HG03039 (cell line): ENCODE measurements around the gene KCNH8.

Experiments used
- ATAC-seq: cut with Tn5 transposase; IDR thresholded peaks from one replicate; pipeline ENCODE4 v1.9.1; 2021; ENCODE audit warnings: mild to moderate bottlenecking, moderate library complexity; ENCODE audit not compliant: unreplicated experiment

Gene KCNH8

DNA sequence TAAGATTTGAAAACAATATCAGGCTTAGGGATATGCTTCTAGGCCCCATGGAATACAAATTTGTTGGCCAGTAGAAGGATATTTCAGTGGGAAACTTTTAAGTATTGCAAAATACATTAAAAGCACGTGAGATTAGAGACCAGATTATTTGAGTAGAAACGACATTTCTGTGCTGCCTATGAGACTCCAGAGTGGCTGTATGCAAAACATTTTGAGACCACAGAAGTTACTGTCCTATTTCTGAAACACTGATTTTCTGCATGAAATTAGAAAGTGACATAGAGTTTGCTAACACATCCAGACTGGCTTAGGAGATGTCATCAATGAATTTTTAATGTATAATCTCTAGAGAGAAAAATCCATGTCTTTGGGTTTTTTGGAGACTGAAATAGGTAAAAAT, 99.8 kb downstream of the KCNH8 start:
- ATAC-seq = no peak

DNA sequence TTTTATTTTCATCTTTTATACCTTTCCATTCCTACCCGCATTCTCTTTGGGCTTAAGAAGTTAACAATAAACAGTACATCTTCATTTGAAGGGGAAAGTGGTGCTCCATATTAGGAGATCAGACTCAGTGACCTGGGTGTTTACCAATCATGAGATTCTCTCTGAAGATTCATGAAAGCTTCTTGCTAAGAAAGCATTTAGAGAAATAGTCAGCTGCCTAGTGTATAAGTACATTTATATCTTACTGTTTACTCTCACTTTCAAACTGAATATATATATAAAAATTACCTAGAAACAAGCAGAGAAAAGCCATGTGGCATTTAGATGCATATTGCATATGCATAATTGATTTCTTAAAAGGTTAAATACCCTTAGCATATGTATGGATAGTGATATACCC, 100.5 kb downstream of the KCNH8 start:
- ATAC-seq = no peak

DNA sequence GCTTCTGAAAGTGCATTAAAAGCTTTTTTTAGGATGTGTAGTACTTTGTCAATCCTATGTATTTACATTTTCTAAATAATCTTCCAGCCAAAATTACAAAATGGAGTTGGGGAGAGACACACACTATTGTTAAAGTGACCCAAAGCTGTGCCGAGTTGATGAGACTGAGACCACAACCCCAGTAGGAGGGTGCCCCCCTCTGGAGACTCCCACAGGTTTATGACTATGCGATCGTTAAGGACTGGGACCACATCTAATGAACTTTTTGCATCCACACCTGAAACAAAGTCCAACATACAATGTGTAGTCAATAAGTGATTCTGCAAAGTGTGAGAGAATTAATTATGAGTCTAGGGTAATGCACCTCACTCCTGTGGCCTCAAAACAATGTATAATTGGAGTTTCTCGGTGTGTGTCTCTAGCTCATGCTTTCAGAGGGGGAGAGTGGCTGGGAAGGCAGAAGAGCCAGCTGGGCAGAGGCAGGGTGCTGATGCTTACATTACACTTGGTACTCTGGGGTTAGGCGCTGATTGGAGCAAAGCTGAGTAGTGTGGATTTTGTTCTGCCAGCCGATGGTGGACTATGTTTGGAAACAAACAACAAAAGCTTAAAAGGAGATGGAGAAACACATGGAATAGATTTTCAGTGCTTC, 102.8 kb downstream of the KCNH8 start:
- no peak for ATAC-seq

DNA sequence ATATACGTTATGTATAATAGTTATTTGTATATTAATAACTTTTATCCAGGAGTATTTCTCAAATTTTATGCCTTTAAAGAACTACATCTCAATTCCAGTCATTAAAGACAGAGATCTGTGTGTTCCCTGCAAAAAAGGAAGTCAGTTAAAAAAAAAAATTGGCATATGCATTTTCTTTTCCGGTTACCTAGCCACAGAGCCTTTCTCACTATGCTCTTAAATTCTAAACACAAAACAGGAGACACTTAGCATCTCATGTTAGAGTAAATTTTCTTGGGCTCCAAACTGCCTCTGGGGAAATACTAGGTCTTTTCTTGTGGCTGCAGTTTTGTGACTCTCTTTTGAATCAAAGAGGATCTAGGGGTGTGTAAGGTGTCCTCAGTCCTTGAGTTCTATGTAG, 105.9 kb downstream of the KCNH8 start:
- no peak for ATAC-seq

DNA sequence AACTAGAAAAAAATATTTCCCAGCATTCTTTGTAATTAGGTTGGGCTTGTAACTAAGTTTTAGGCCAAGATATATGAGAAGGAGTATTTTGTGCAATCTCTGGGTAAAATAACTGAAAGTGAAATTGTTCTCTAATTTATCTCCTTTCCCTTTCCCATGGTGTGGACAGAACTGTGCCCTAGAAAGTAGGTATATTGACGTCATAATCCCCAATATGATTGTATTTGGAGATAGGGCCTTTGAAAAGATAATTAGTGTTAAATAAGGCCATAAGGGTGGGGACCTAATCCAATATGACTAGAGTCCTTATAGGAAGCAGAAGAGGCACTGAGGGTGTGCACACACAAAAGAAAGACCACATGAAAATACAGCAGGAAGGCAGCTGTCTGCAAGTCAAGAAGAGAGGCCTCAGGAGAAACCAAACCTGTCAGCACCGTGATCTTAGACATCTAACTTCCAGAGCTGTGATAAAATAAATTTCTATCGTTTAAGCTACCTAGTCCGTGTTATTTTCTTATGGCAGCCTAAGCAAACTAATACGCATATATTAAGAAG, 106.6 kb downstream of the KCNH8 start:
- no peak for ATAC-seq

- ATAC-seq = no peak
Measured at GRCh38 chr3:19256313-19256712, 108.0 kb downstream of the KCNH8 start.

DNA sequence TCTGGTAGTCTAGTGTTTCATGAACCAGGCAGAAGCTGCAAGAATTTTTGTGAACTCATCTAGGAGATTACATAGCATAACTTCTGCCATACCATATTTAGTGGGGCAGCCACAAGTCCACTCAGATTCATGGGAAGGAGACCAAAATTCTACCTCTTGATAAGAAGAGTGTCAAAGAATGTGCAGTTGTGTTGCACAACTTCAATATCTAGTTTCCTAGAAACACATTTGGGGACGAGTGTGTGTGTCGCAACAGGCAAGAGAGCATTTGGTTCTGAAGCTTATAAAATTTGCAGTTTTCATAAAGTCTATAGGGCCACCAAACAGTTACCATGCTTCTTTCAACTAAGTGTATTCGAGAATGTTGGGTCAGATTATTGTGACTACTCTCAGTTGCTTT, 115.3 kb downstream of the KCNH8 start:
- ATAC-seq = no peak

DNA sequence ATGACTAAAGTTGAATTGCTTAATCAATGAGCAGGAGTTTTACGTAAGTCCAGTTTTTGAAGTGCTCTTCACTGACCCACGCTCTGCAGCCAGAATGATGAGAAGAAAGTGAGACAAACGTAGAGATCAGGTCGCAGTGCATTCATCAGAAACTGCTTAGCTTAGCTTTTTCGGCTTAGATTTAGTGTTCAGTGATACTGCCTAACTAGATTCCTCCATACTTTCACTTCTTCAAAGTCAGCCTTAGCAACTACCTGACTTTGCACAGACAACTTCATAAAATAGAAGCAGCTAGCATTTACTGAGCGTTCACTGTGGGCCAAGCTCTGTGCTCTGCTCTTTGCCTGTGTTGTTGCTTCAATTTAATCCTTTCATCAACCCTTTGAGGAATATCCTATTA, 116.1 kb downstream of the KCNH8 start:
- no peak for ATAC-seq

GRCh38 chr3:19267040-19267439, 118.7 kb downstream of the KCNH8 start:
- no peak for ATAC-seq

DNA sequence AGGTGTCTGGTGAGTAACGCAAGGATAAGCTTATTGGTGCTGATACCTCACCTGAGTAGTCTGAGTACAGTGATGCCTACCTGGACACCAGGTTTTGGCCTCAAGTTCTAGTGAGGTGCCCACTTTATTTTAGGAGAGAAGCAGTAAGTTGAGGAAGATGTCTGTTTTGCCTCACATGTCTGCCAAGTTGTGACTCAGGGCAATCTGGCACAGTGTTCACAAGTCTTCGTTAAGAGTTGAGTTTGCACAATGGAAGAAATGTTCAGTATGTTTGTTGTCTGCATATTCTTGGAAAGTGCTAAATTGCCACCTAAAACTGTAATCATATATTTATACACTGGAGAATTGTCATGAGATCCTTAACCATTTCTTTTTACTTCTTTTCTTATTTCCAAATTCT, 122.2 kb downstream of the KCNH8 start:
- ATAC-seq = no peak

DNA sequence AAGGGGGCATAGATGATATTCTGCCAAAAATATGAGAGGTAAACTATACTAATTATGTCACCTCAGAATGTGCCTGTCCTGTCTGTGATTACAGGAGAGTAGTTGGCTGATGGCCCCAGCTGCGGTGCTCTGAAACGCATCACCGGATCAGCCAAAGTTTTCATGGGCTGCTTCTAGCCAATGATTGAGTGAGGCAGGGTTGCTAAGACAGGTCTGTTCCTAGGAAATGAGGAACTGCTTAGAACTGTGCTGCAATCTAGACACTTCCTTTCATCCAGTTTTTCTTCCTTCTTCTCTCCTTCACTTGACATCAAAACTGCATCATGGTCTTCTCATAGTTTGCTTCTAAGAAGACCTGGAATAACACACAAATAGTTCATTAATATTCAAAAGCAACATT, 124.0 kb downstream of the KCNH8 start:
- ATAC-seq = no peak

DNA sequence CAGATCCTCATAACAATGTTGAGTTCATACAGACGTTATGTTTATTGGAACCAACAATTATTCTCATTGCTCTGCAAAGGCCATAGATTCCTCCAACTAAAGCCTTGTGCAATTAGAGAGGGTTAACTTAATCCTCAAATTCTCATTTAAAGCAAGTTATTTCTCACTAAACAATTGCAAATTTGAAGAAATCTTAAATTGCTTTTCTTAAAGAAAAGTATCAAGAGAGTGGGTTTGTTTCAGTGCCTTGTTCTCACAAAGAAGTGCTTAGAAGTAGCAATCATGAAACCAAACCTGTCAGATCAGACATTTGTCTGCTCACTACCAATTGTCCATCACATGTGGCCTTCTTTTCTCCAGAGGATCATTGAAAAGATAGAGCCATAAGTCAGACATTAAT, 124.8 kb downstream of the KCNH8 start:
- no peak for ATAC-seq

DNA sequence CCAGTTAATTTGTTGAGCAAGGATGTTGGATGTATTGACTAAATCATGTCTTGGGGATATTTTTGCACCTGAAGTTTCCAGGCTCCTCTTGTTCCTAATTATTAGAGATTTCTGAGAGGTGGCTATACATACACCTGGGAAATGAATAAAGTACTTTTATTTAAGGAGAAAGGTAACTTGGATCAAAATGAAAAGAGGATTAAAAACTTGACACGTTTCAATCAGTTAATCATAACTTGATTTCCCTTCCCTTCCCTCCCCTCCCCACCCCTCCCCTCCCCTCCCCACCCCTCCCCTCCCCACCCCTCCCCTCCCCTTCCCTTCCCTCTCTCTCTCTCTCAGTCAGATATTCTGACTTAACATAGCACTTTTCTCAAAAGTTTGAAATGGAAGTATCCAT, 126.3 kb downstream of the KCNH8 start:
- ATAC-seq = no peak

- no peak for ATAC-seq
Measured at GRCh38 chr3:19284974-19285373, 136.7 kb downstream of the KCNH8 start.

DNA sequence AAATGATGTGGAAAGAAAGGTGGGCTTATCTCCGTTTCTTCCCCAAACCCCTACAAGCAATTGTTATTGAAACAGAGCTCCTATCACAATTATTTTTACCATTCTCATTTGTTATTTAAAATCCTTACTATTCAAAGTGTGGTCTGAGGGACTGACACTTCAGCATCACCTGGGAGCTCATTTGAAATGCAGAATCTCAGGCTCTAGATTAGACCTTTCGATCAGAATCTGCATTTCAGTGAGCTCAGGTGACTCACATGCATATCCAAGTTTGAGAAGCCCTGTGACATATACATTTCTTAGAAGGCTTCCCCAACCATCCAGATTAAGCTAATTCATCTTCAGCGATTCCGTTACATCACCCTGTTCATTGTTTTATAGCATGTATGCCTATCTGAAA, 145.0 kb downstream of the KCNH8 start:
- no peak for ATAC-seq

GRCh38 chr3:19295208-19295607, 146.9 kb downstream of the KCNH8 start:
- ATAC-seq = no peak

GRCh38 chr3:19331931-19332330, 183.6 kb downstream of the KCNH8 start:
- ATAC-seq = no peak

DNA sequence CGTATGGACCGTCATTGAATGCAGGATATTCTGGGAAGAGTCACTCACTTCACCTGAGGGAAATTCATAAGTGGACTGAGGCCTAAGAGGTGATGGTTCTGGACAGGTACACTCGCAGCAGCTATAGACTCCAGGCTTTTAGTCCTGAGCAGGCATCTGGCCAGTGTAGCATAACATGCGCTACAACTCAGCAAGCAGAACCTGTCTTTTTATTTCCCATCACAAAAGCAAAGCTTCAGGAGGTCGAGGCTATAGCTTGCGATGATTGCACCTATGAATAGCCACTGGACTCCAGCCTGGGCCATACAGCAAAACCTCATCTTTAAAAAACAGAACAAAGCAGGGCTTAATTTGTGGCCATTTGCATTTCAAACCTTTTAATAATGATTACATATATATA, 185.8 kb downstream of the KCNH8 start:
- no peak for ATAC-seq

GRCh38 chr3:19338769-19339168, 190.5 kb downstream of the KCNH8 start:
- no peak for ATAC-seq

DNA sequence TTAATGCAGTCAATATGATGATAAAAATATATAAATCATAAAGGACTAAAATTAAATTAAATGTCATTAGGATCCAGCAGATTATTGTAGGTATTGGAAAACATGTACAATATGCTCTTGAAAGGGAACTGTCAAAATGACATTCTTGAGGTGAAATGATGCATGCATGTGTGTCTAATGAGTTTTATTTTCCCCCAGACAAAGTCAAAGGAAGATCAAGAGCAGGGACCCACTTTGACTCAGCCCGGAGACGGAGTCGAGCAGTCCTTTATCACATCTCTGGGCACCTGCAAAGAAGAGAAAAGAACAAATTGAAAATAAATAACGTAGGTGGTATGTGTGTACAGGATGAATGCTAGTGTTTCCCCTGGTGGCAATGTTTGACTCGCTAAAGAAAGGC, 194.1 kb downstream of the KCNH8 start:
- peak; percentile 37 for ATAC-seq

DNA sequence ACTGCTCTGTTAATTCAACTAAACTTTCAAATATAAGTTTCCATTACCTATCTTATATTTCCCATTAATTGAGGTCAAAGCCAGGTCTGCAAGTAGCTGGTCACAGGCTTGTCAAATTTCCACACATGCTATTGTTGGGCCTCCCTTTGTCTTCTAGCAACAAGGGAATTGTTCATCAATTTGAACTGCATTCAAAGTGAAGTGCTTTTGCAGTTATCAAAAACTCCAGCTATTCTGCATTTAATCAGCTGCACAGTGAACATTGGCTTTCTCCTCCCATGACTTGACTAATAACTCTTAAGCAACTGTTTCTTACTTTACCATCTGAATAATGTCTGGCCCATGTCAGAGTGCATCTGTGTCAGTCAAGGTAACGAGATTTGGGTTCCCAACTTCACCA, 198.4 kb downstream of the KCNH8 start:
- ATAC-seq = no peak

GRCh38 chr3:19347671-19348070, 199.4 kb downstream of the KCNH8 start:
- ATAC-seq = no peak

GRCh38 chr3:19348500-19348899, 200.2 kb downstream of the KCNH8 start:
- ATAC-seq = no peak
